Measurements from ENCODE around the gene WDR26.

GRCh38 chr1:224432672-224433040, 1.9 kb downstream of the WDR26 start:
- TF ChIP-seq, protein P1, sequence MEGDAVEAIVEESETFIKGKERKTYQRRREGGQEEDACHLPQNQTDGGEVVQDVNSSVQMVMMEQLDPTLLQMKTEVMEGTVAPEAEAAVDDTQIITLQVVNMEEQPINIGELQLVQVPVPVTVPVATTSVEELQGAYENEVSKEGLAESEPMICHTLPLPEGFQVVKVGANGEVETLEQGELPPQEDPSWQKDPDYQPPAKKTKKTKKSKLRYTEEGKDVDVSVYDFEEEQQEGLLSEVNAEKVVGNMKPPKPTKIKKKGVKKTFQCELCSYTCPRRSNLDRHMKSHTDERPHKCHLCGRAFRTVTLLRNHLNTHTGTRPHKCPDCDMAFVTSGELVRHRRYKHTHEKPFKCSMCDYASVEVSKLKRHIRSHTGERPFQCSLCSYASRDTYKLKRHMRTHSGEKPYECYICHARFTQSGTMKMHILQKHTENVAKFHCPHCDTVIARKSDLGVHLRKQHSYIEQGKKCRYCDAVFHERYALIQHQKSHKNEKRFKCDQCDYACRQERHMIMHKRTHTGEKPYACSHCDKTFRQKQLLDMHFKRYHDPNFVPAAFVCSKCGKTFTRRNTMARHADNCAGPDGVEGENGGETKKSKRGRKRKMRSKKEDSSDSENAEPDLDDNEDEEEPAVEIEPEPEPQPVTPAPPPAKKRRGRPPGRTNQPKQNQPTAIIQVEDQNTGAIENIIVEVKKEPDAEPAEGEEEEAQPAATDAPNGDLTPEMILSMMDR (IDR thresholded peaks at IDR 0.05), result no peak
- TF ChIP-seq POLR2AphosphoS5 (IDR thresholded peaks at IDR 0.05), result no peak

Measured in breast epithelium (tissue), 3 donors.